WTC11 (cell line): Measurements from ENCODE around the gene SEMA4C. TPM values are rescaled to one million over a fixed set of nuclear protein-coding genes. Genes with fewer than 3 reads are reported as not detected.

ENCODE experiments used
- ATAC-seq: fragments of 200-7000 bp; cut with Tn5 transposase; 2 replicates; pipeline ENCODE4 v1.10.0; 2021; ENCODE audit warnings: mild to moderate bottlenecking, moderate library complexity
- CTCF ChIA-PET: fragments of 300-600 bp; sonication (Branson Sonifier 250); formaldehyde crosslinking; loops from one replicate; lab custom pipeline; 2021; ENCODE audit warnings: antibody characterized with exemption; lab: Charles Lee
- POLR2A ChIA-PET: fragments of 350-600 bp; sonication (Branson Sonifier 250); formaldehyde crosslinking; loops from one replicate; lab custom pipeline; 2021; ENCODE audit warnings: antibody characterized with exemption; lab: Charles Lee
- DNase-seq: peaks from one replicate; pipeline ENCODE4 v3.0.0; 2021; ENCODE audit warnings: low spot score
- H3K27ac Mint-ChIP-seq: 2 replicates; pipeline ENCODE4 v1.8.0; 2021; ENCODE audit warnings: mixed read lengths
- H3K27me3 Mint-ChIP-seq: 2 replicates; pipeline ENCODE4 v1.8.0; 2021; ENCODE audit warnings: low read depth, mild to moderate bottlenecking, moderate library complexity, mixed read lengths
- H3K36me3 Mint-ChIP-seq: 2 replicates; pipeline ENCODE4 v1.8.0; 2021; ENCODE audit warnings: mixed read lengths
- H3K4me1 Mint-ChIP-seq: 2 replicates; pipeline ENCODE4 v1.8.0; 2022; ENCODE audit warnings: mixed read lengths
- H3K4me3 Mint-ChIP-seq: 2 replicates; pipeline ENCODE4 v1.8.0; 2021; ENCODE audit warnings: mild to moderate bottlenecking, moderate library complexity, mixed read lengths
- H3K9me3 Mint-ChIP-seq: 2 replicates; pipeline ENCODE4 v1.8.0; 2021; ENCODE audit warnings: mixed read lengths
- E2F1 ChIP-seq: sonication (generic); formaldehyde crosslinking; IDR thresholded peaks from 2 replicates; pipeline ENCODE4 v1.8.0; 2022; ENCODE audit warnings: mild to moderate bottlenecking, missing genetic modification reagents
- FOXJ3 ChIP-seq: sonication (generic); formaldehyde crosslinking; IDR thresholded peaks from 2 replicates; pipeline ENCODE4 v1.9.0; 2021; ENCODE audit warnings: missing genetic modification reagents, mild to moderate bottlenecking, borderline replicate concordance
- GABPB1 ChIP-seq: sonication (generic); formaldehyde crosslinking; IDR thresholded peaks from 2 replicates; pipeline ENCODE4 v1.8.1; 2023; ENCODE audit warnings: mild to moderate bottlenecking, missing genetic modification reagents
- HMGA2 ChIP-seq: fragments of 250-450 bp; sonication (Bioruptor Pico); IDR thresholded peaks from 2 replicates; pipeline ENCODE4 v1.4.0; 2021; ENCODE audit warnings: mild to moderate bottlenecking, moderate library complexity
- IRF1 ChIP-seq: sonication (generic); formaldehyde crosslinking; IDR thresholded peaks from 2 replicates; pipeline ENCODE4 v1.8.0; 2023; ENCODE audit warnings: missing genetic modification reagents
- JAZF1 ChIP-seq: fragments of 250-450 bp; sonication (Bioruptor Pico); IDR thresholded peaks from 2 replicates; pipeline ENCODE4 v1.9.0; 2021; ENCODE audit warnings: moderate library complexity, mild to moderate bottlenecking, inconsistent platforms
- JUN ChIP-seq: sonication (generic); formaldehyde crosslinking; IDR thresholded peaks from 2 replicates; pipeline ENCODE4 v1.8.0; 2023; ENCODE audit warnings: mild to moderate bottlenecking, missing genetic modification reagents
- MLX ChIP-seq: sonication (generic); formaldehyde crosslinking; IDR thresholded peaks from 2 replicates; pipeline ENCODE4 v1.8.1; 2023; ENCODE audit warnings: mild to moderate bottlenecking, missing genetic modification reagents, moderate library complexity
- OVOL2 ChIP-seq: fragments of 250-450 bp; sonication (Bioruptor Pico); IDR thresholded peaks from 2 replicates; pipeline ENCODE4 v1.9.0; 2021; ENCODE audit warnings: mild to moderate bottlenecking, borderline replicate concordance
- SP1 ChIP-seq: sonication (generic); formaldehyde crosslinking; conservative IDR thresholded peaks from 2 replicates; pipeline ENCODE4 v1.8.1; 2022; ENCODE audit warnings: missing genetic modification reagents
- TCF7 ChIP-seq: sonication (generic); formaldehyde crosslinking; IDR thresholded peaks from 2 replicates; pipeline ENCODE4 v1.8.0; 2022; ENCODE audit warnings: mild to moderate bottlenecking, low read depth, missing genetic modification reagents, moderate library complexity
- ZNF532 ChIP-seq: fragments of 250-450 bp; sonication (Bioruptor Pico); IDR thresholded peaks from 2 replicates; pipeline ENCODE4 v1.9.0; 2021; ENCODE audit warnings: mild to moderate bottlenecking, borderline replicate concordance
- total RNA-seq: library from RNA; stranded (reverse); gene quantifications from 3 replicates; pipeline ENCODE4 v1.2.3, GENCODE V29; 2021
- TF ChIP-seq, protein P1 (sequence below): sonication (generic); formaldehyde crosslinking; IDR thresholded peaks from 2 replicates; pipeline ENCODE4 v1.8.1; 2023; ENCODE audit warnings: mild to moderate bottlenecking, missing genetic modification reagents
- TF ChIP-seq, protein P2 (sequence below): fragments of 250-450 bp; sonication (Bioruptor Pico); IDR thresholded peaks from 2 replicates; pipeline ENCODE4 v1.9.0; 2021; ENCODE audit warnings: mild to moderate bottlenecking
- TF ChIP-seq, protein P3 (sequence below): sonication (generic); formaldehyde crosslinking; IDR thresholded peaks from 2 replicates; pipeline ENCODE4 v1.8.0; 2022; ENCODE audit warnings: mild to moderate bottlenecking, missing genetic modification reagents
- TF ChIP-seq, protein P4 (sequence below): sonication (generic); formaldehyde crosslinking; IDR thresholded peaks from 2 replicates; pipeline ENCODE4 v1.8.1; 2023; ENCODE audit warnings: mild to moderate bottlenecking, missing genetic modification reagents, moderate library complexity
- TF ChIP-seq, protein P5 (sequence below): sonication (generic); formaldehyde crosslinking; IDR thresholded peaks from 2 replicates; pipeline ENCODE4 v1.8.1; 2022; ENCODE audit warnings: mild to moderate bottlenecking, moderate library complexity, missing genetic modification reagents
- TF ChIP-seq, protein P6 (sequence below): sonication (generic); formaldehyde crosslinking; IDR thresholded peaks from 2 replicates; pipeline ENCODE4 v1.8.1; 2022; ENCODE audit warnings: low read depth, missing genetic modification reagents, borderline replicate concordance

SEMA4C gene
- total RNA-seq, 1 experiment from 2014 or later = 81.6 TPM

DNA sequence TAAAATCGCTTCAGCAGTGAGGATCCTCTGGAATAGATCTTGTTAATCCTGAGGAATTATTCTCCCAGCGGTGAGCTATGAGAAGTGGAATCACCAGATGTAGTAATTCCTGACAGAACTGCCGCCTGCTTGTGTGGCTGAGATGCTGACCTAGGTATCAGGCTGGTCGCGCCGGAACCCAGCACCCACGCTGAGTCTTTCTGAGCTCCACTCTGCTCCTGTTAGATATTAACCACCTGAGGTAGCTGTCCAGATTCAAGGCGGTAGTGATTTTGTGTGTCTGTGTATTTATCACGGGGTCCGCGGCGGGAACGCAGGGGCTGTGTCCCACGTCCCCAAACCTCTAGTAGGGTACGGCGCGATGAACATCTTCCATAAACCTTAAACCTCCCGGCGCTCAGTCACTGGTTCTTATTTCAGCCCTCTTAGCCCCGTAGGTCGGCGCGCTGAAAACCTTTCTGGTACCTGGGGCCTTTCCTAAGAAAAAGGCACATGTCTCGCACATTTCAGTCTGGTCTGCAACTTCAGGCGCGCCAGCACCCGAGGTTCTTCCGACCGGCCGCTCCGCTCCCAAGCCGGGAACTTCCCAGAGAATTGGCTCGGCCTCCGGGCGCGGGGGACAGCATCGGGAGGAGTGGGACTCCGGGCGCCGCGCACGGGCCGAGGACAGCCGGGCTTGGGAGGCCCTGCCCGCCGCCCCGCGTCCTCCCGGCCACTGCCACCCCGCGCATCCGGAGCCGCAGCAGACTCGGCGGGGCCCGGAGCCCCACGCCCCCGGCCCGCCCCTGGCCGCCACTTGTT, 54.4 kb downstream of the SEMA4C start (continued):
- TF ChIP-seq, protein P1, sequence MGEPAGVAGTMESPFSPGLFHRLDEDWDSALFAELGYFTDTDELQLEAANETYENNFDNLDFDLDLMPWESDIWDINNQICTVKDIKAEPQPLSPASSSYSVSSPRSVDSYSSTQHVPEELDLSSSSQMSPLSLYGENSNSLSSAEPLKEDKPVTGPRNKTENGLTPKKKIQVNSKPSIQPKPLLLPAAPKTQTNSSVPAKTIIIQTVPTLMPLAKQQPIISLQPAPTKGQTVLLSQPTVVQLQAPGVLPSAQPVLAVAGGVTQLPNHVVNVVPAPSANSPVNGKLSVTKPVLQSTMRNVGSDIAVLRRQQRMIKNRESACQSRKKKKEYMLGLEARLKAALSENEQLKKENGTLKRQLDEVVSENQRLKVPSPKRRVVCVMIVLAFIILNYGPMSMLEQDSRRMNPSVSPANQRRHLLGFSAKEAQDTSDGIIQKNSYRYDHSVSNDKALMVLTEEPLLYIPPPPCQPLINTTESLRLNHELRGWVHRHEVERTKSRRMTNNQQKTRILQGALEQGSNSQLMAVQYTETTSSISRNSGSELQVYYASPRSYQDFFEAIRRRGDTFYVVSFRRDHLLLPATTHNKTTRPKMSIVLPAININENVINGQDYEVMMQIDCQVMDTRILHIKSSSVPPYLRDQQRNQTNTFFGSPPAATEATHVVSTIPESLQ (CRISPR knock-in tag) = no peak
- no peak for TF ChIP-seq JAZF1 (CRISPR knock-in tag)
- TF ChIP-seq, protein P2, sequence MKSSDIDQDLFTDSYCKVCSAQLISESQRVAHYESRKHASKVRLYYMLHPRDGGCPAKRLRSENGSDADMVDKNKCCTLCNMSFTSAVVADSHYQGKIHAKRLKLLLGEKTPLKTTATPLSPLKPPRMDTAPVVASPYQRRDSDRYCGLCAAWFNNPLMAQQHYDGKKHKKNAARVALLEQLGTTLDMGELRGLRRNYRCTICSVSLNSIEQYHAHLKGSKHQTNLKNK (CRISPR knock-in tag) = 0 out of 2 replicates have a peak, but pooled peaks have one; percentile 41
- peak; percentile 9; the same call in 1 of the 2 replicates for TF ChIP-seq GABPB1 (CRISPR knock-in tag)
- no peak for TF ChIP-seq JUN (CRISPR knock-in tag)
- no peak for TF ChIP-seq TCF7 (CRISPR knock-in tag)
- TF ChIP-seq, protein P3, sequence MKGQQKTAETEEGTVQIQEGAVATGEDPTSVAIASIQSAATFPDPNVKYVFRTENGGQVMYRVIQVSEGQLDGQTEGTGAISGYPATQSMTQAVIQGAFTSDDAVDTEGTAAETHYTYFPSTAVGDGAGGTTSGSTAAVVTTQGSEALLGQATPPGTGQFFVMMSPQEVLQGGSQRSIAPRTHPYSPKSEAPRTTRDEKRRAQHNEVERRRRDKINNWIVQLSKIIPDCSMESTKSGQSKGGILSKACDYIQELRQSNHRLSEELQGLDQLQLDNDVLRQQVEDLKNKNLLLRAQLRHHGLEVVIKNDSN (CRISPR knock-in tag) = 0 out of 2 replicates have a peak, but pooled peaks have one; percentile 6
- TF ChIP-seq ZNF532 (CRISPR knock-in tag) = no peak
- TF ChIP-seq HMGA2 (CRISPR knock-in tag) = no peak

DNA sequence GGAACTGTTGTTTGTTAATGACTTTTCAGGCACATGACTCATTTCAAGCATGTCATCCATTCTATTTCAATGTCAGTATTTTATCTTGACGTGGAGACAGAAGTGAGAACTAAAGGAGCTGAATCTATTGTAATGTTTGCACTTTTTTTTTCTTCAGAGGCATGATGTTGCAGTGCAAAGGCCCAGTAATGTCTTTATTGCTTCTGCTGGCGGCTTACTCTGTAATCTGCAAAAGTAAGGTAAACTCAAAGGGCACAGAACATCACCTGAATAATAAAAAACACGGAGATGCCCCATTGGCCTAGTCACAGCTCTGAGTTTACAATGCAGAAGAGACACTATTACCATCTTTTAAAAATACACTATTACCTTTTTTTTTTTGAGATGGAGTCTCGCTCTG, 56.2 kb downstream of the SEMA4C start:
- ChIA-PET CTCF (interaction anchor here (3.7 kb wide), 1 partner anchor 13 kb away, joined by 14 read pairs; no protein-coding TSS in a partner anchor), POLR2A (no interaction called here)
- Mint-ChIP-seq H3K36me3 (peaks cover 8% of the 10 kb centered on the region), H3K9me3 (no peaks in the 10 kb centered on the region), H3K27ac (no peak overlapping the region), H3K4me1 (peaks cover 24% of the 10 kb centered on the region), H3K27me3 (0 out of 2 replicates have a peak, but pooled peaks cover 2% of the 10 kb centered on the region), H3K4me3 (no peak overlapping the region)
- no peak for ATAC-seq
- no peak for DNase-seq
- TF ChIP-seq E2F1 (CRISPR knock-in tag) (no peak), IRF1 (CRISPR knock-in tag) (no peak), FOXJ3 (CRISPR knock-in tag) (no peak), SP1 (no peak), MLX (CRISPR knock-in tag) (no peak), HMGA2 (CRISPR knock-in tag) (no peak), OVOL2 (CRISPR knock-in tag) (no peak)
- TF ChIP-seq, protein P4, sequence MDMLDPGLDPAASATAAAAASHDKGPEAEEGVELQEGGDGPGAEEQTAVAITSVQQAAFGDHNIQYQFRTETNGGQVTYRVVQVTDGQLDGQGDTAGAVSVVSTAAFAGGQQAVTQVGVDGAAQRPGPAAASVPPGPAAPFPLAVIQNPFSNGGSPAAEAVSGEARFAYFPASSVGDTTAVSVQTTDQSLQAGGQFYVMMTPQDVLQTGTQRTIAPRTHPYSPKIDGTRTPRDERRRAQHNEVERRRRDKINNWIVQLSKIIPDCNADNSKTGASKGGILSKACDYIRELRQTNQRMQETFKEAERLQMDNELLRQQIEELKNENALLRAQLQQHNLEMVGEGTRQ (CRISPR knock-in tag) = no peak
- TF ChIP-seq, protein P5, sequence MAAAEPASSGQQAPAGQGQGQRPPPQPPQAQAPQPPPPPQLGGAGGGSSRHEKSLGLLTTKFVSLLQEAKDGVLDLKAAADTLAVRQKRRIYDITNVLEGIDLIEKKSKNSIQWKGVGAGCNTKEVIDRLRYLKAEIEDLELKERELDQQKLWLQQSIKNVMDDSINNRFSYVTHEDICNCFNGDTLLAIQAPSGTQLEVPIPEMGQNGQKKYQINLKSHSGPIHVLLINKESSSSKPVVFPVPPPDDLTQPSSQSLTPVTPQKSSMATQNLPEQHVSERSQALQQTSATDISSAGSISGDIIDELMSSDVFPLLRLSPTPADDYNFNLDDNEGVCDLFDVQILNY (CRISPR knock-in tag) = no peak
- TF ChIP-seq, protein P6, sequence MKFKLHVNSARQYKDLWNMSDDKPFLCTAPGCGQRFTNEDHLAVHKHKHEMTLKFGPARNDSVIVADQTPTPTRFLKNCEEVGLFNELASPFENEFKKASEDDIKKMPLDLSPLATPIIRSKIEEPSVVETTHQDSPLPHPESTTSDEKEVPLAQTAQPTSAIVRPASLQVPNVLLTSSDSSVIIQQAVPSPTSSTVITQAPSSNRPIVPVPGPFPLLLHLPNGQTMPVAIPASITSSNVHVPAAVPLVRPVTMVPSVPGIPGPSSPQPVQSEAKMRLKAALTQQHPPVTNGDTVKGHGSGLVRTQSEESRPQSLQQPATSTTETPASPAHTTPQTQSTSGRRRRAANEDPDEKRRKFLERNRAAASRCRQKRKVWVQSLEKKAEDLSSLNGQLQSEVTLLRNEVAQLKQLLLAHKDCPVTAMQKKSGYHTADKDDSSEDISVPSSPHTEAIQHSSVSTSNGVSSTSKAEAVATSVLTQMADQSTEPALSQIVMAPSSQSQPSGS = no peak
